ENCODE measurements around the gene PTPRN2.

The PTPRN2 gene

GRCh38 chr7:157758468-157759245 lies 829.0 kb downstream of the PTPRN2 start:
- no peak for TF ChIP-seq CTCF (IDR thresholded peaks at IDR 0.05; ENCODE audit: borderline replicate concordance, control extremely low read depth, extremely low read depth, insufficient read depth, missing control alignments)
- in situ Hi-C loops (cut with MboI; ENCODE audit: low sequenced_read_pairs, unreplicated experiment): no loop called here
- no peak for DNase-seq (ENCODE audit: low spot score)

- no peak for DNase-seq (ENCODE audit: low spot score)
- TF ChIP-seq CTCF (IDR thresholded peaks at IDR 0.05; ENCODE audit: borderline replicate concordance, control extremely low read depth, extremely low read depth, insufficient read depth, missing control alignments): no peak
- in situ Hi-C loops (cut with MboI; ENCODE audit: low sequenced_read_pairs, unreplicated experiment): no loop called here
These were observed 829.7 kb downstream of the PTPRN2 start for GRCh38 chr7:157757776-157758467.

- TF ChIP-seq CTCF (IDR thresholded peaks at IDR 0.05; ENCODE audit: borderline replicate concordance, control extremely low read depth, extremely low read depth, insufficient read depth, missing control alignments): no peak
- in situ Hi-C loops (cut with MboI; ENCODE audit: low sequenced_read_pairs, unreplicated experiment): no loop called here
- no peak for DNase-seq (ENCODE audit: low spot score)
These were observed 830.4 kb downstream of the PTPRN2 start for GRCh38 chr7:157757211-157757610.

GRCh38 chr7:157755741-157756140 lies 831.9 kb downstream of the PTPRN2 start:
- no peak for DNase-seq (ENCODE audit: low spot score)
- in situ Hi-C loops (cut with MboI; ENCODE audit: low sequenced_read_pairs, unreplicated experiment): no loop called here
- TF ChIP-seq CTCF (IDR thresholded peaks at IDR 0.05; ENCODE audit: borderline replicate concordance, control extremely low read depth, extremely low read depth, insufficient read depth, missing control alignments): no peak

GRCh38 chr7:157754416-157754790 lies 833.2 kb downstream of the PTPRN2 start:
- no peak for DNase-seq (ENCODE audit: low spot score)
- in situ Hi-C loops (cut with MboI; ENCODE audit: low sequenced_read_pairs, unreplicated experiment): no loop called here
- TF ChIP-seq CTCF (IDR thresholded peaks at IDR 0.05; ENCODE audit: borderline replicate concordance, control extremely low read depth, extremely low read depth, insufficient read depth, missing control alignments): no peak

GRCh38 chr7:157753713-157754415 lies 833.8 kb downstream of the PTPRN2 start:
- no peak for TF ChIP-seq CTCF (IDR thresholded peaks at IDR 0.05; ENCODE audit: borderline replicate concordance, control extremely low read depth, extremely low read depth, insufficient read depth, missing control alignments)
- no peak for DNase-seq (ENCODE audit: low spot score)
- in situ Hi-C loops (cut with MboI; ENCODE audit: low sequenced_read_pairs, unreplicated experiment): no loop called here
